ENCODE data around the gene MAN1A1. TPM values are rescaled to one million over a fixed set of nuclear protein-coding genes. Genes with fewer than 3 reads are reported as not detected.

The MAN1A1 gene
- total RNA-seq, 4 donors from 2014 or later, result 52.7 to 123 (median 97.1) TPM

DNA sequence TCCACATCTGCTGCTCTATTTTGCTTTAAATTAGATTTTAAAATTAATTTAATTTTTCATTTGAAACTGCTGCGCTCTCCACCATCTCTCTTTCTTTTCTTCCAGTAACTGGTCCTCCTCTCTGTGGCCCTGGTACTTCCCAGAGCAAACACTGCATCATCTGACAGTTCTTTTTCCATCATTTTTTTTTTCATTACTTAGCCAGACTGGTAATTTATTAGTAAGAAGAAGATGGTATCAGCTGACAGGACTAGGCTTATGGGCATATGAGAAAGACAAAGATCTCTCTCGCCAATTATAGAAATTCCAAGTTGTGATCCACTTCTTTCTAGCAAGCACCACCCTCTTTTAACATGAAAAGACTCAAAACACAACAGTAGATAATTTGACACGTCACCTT, 197.4 kb downstream of the MAN1A1 start:
- in situ Hi-C loops (cut with MboI; ENCODE audit: low pct_ligation_motif_present in 1 of 4, low pct_unique_long_range_greater_than_20kb in 1 of 4, low sequenced_read_pairs in 3 of 4), result no loop called here
- DNase-seq, result no peak
- no peak for TF ChIP-seq EP300 (IDR thresholded peaks at IDR 0.05; ENCODE audit: low read depth)
- TF ChIP-seq, protein P1, sequence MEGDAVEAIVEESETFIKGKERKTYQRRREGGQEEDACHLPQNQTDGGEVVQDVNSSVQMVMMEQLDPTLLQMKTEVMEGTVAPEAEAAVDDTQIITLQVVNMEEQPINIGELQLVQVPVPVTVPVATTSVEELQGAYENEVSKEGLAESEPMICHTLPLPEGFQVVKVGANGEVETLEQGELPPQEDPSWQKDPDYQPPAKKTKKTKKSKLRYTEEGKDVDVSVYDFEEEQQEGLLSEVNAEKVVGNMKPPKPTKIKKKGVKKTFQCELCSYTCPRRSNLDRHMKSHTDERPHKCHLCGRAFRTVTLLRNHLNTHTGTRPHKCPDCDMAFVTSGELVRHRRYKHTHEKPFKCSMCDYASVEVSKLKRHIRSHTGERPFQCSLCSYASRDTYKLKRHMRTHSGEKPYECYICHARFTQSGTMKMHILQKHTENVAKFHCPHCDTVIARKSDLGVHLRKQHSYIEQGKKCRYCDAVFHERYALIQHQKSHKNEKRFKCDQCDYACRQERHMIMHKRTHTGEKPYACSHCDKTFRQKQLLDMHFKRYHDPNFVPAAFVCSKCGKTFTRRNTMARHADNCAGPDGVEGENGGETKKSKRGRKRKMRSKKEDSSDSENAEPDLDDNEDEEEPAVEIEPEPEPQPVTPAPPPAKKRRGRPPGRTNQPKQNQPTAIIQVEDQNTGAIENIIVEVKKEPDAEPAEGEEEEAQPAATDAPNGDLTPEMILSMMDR (IDR thresholded peaks at IDR 0.05), result no peak
- TF ChIP-seq POLR2A (IDR thresholded peaks at IDR 0.05), result no peak
- no peak for TF ChIP-seq POLR2AphosphoS5 (IDR thresholded peaks at IDR 0.05)
- Histone ChIP-seq H3K36me3 (no peaks in the 10 kb centered on the region), H3K4me3 (no peak overlapping the region), H3K27ac (no peak overlapping the region), H3K9me3 (no peaks in the 10 kb centered on the region), H3K27me3 (no peaks in the 10 kb centered on the region), H3K4me1 (peaks cover 10 to 22% (median 16%) of the 10 kb centered on the region in 4 donors)
- intact Hi-C loops (cut with DNase I; ENCODE audit: low total_unique reads), result no loop called here
- 74 to 91% methylated on average over 3 of the region's 3 CpGs for WGBS, 2 donors (ENCODE audit: low coverage in 1 of 2)

DNA sequence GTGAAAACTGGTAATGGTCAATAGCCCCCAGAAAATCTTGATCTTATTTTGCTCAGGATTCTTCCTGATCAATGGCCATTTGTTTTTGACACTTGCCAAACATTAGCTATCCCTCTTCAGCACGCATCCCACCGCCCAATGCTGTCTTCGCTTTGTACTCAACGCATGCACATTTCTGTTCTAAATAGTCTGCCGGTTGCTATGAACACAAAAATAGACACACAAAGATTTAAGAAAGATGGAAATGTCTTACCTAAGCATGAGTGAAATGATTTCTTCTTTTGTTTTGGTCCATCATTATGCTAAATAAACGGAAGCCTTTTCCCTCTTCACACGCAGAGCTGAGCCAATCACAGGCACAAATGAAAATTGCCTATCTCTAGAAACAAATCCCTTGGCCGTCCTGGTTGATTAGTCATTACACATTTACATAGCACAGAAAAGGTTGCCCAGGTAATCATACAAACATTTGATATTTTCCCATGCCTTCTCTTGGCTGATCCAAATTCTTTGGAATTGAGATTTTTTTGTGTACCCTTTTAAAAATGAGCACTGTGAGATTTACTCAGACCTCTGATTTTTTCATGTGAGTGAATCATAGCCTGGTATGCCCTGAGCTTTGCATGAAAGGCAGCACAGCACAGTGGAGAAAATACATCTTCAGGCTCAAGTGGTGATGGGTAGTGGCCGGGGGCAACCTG, 200.6 kb downstream of the MAN1A1 start:
- no peaks in the 10 kb centered on the region for H3K27me3 ChIP-seq
- DNase-seq, result no peak
- 71 to 78% methylated on average over 9 of the region's 9 CpGs for WGBS, 2 donors (ENCODE audit: low coverage in 1 of 2)
- H3K4me3 ChIP-seq, result no peak overlapping the region
- H3K36me3 ChIP-seq, result no peaks in the 10 kb centered on the region
- H3K9me3 ChIP-seq, result no peaks in the 10 kb centered on the region
- peaks cover 10 to 23% (median 17%) of the 10 kb centered on the region in 4 donors for H3K4me1 ChIP-seq
- intact Hi-C loops (cut with DNase I; ENCODE audit: low total_unique reads), result loop anchor here (10.0 kb wide), 1 partner anchor 196 kb away; the partner anchor contains the start of gene MAN1A1
- no peak overlapping the region for H3K27ac ChIP-seq
- in situ Hi-C loops (cut with MboI; ENCODE audit: low pct_ligation_motif_present in 1 of 4, low pct_unique_long_range_greater_than_20kb in 1 of 4, low sequenced_read_pairs in 3 of 4), result loop anchor here (25.0 kb wide), 2 partner anchors 188 to 588 kb away; partner anchors contain the start of gene MAN1A1 (in 1 of the 4)
- TF ChIP-seq, protein P1 (IDR thresholded peaks at IDR 0.05), result no peak
- TF ChIP-seq POLR2AphosphoS5 (IDR thresholded peaks at IDR 0.05), result no peak
- TF ChIP-seq EP300 (IDR thresholded peaks at IDR 0.05; ENCODE audit: low read depth), result no peak
- no peak for TF ChIP-seq POLR2A (IDR thresholded peaks at IDR 0.05)

DNA sequence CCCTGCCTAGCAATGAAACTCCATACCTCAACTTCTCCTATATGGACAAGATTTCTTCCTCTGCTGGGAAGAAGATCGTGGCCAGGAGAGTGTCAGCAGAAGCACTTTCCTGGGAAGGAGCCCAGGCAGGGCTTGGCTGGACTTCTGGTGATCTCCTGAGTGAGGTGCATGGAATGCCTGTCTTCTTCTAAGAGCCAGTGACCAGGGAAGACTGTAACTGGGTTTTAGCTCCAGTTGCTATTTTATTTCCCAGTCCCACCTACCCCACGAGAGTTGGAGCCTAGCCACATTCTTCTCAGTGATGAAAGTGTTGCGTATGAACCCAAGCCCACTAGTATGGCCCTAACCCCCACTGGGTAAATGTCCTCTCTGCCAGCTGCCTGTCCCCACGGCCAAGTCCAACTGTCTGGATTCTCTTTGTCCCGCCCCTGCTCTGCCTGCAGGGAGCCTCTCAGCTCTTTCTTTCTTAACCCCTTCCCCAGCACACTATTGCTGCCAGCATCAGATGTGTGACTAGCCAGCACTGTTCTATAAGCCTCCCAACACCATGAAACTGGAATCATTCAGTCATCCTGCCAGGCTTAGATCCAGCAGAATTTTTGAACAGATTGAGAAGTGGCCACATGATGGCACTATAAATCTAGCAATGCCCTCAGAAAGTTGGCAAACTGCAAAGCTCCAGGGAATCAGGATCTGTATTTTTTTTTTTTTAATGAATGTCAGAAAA, 201.3 kb downstream of the MAN1A1 start:
- H3K9me3 ChIP-seq, result no peaks in the 10 kb centered on the region
- peak overlapping the region; percentile 31 to 53 (median 49) for H3K27ac ChIP-seq
- intact Hi-C loops (cut with DNase I; ENCODE audit: low total_unique reads) (loop anchor here (10.0 kb wide), 1 partner anchor 197 kb away; the partner anchor contains the start of gene MAN1A1), in situ Hi-C loops (cut with MboI; ENCODE audit: low pct_ligation_motif_present in 1 of 4, low pct_unique_long_range_greater_than_20kb in 1 of 4, low sequenced_read_pairs in 3 of 4) (loop anchor here (25.0 kb wide), 2 partner anchors 189 to 589 kb away; partner anchors contain the start of gene MAN1A1 (in 1 of the 4))
- peaks cover 10 to 23% (median 17%) of the 10 kb centered on the region in 4 donors for H3K4me1 ChIP-seq
- TF ChIP-seq POLR2A (IDR thresholded peaks at IDR 0.05) (no peak), POLR2AphosphoS5 (IDR thresholded peaks at IDR 0.05) (no peak), EP300 (IDR thresholded peaks at IDR 0.05; ENCODE audit: low read depth) (no peak)
- TF ChIP-seq, protein P1 (IDR thresholded peaks at IDR 0.05), result peak; percentile 40 to 54 (median 51)
- DNase-seq, result no peak
- no peaks in the 10 kb centered on the region for H3K36me3 ChIP-seq
- no peaks in the 10 kb centered on the region for H3K27me3 ChIP-seq
- WGBS, 2 donors (ENCODE audit: low coverage in 1 of 2), result 45 to 61% methylated on average over 3 to 5 of the region's 5 CpGs
- H3K4me3 ChIP-seq, result no peak overlapping the region

All from transverse colon (tissue), 4 donors.